Natural killer cell (primary cell): Measurements from ENCODE around the gene CDH13. TPM values are rescaled to one million over a fixed set of nuclear protein-coding genes. Genes with fewer than 3 reads are reported as not detected.

Experiments used
- ATAC-seq, 3 donors: fragments of 150-1000 bp in 2 of 3; fragments of 200-7000 bp in 1 of 3; cut with Tn5 transposase; 1 replicate in 1 of 3; 2 replicates in 2 of 3; pipeline ENCODE4 v1.10.0; 2021; ENCODE audit warnings: mild to moderate bottlenecking in 2 of 3, moderate library complexity in 2 of 3
- DNase-seq, 2 donors: peaks; one replicate each; pipeline versions ENCODE4 v3.0.0 to v3.0.0-alpha.2; 2013 to 2021; ENCODE audit warnings: mixed read lengths in 1 of 2
- H3K27ac ChIP-seq: one replicate; pipeline ENCODE4 v1.5.1; 2013; ENCODE audit warnings: mild to moderate bottlenecking, low read length
- H3K27me3 ChIP-seq: one replicate; pipeline ENCODE4 v1.6.1; 2013; ENCODE audit warnings: low read length; ENCODE audit not compliant: control insufficient read depth, insufficient read depth
- H3K36me3 ChIP-seq: one replicate; pipeline ENCODE4 v1.6.1; 2013; ENCODE audit warnings: low read length; ENCODE audit not compliant: control insufficient read depth, insufficient read depth
- H3K4me1 ChIP-seq: one replicate; pipeline ENCODE4 v1.6.1; 2013; ENCODE audit warnings: low read length; ENCODE audit not compliant: control insufficient read depth, insufficient read depth
- H3K4me3 ChIP-seq: one replicate; pipeline ENCODE4 v1.5.1; 2013; ENCODE audit warnings: low read length
- H3K9me3 ChIP-seq: one replicate; pipeline ENCODE4 v1.6.1; 2013; ENCODE audit warnings: low read length; ENCODE audit not compliant: control insufficient read depth, insufficient read depth
- H3K27ac Mint-ChIP-seq, 2 donors: one replicate each; pipeline ENCODE4 v1.8.0; 2022; ENCODE audit warnings: mild to moderate bottlenecking in 2 of 2, mixed read lengths in 2 of 2, moderate library complexity in 1 of 2
- H3K27me3 Mint-ChIP-seq, 2 donors: one replicate each; pipeline ENCODE4 v1.8.0; 2022; ENCODE audit warnings: low read depth in 2 of 2, mixed read lengths in 2 of 2
- H3K36me3 Mint-ChIP-seq: one replicate; pipeline ENCODE4 v1.8.0; 2022; ENCODE audit warnings: mixed read lengths
- H3K4me1 Mint-ChIP-seq, 2 donors: one replicate each; pipeline ENCODE4 v1.8.0; 2022; ENCODE audit warnings: mixed read lengths in 2 of 2
- H3K4me3 Mint-ChIP-seq: one replicate; pipeline ENCODE4 v1.8.0; 2022; ENCODE audit warnings: mild to moderate bottlenecking, moderate library complexity, mixed read lengths
- H3K9me3 Mint-ChIP-seq, 2 donors: one replicate each; pipeline ENCODE4 v1.8.0; 2022; ENCODE audit warnings: mixed read lengths in 2 of 2
- WGBS: methylation state at CpG from one replicate; pipeline ENCODE4 v1.1.7; 2013; ENCODE audit warnings: missing lambda C conversion rate; ENCODE audit not compliant: insufficient coverage; 5-methylcytosine and 5-hydroxymethylcytosine counted together
- intact Hi-C: fragments of 100-400 bp; cut with micrococcal nuclease; formaldehyde crosslinking; loops from one replicate; pipeline ENCODE4 v1.14.2; 2022
- total RNA-seq, 4 donors: library from RNA; stranded (reverse); fragments of 120-200 nt in 1 of 4; gene quantifications; one replicate each; pipeline versions ENCODE4 v1.2.3 to v1.2.4, GENCODE V29; 2013 to 2022
- TF ChIP-seq, protein P1 (sequence below): fragments of 200-600 bp; IDR thresholded peaks from one replicate; pipeline ENCODE4 v1.8.0; 2022; ENCODE audit warnings: antibody characterized with exemption

Gene CDH13
- total RNA-seq, 3 donors from 2014 or later (not counting 1 experiment from before 2014, with no cell fraction given) = not detected

- no peak for DNase-seq
- Mint-ChIP-seq H3K27me3 (peaks cover 8 to 12% of the 10 kb centered on the region in 2 donors), H3K9me3 (no peaks in the 10 kb centered on the region), H3K4me3 (no peak overlapping the region), H3K36me3 (no peaks in the 10 kb centered on the region), H3K4me1 (peaks cover 0 to 9% of the 10 kb centered on the region in 2 donors), H3K27ac (no peak overlapping the region)
- no peaks in the 10 kb centered on the region for H3K27me3 ChIP-seq
- no peak for ATAC-seq
- intact Hi-C loops = no loop called here
- H3K4me3 ChIP-seq = no peak overlapping the region
- H3K4me1 ChIP-seq = no peaks in the 10 kb centered on the region
- no peaks in the 10 kb centered on the region for H3K36me3 ChIP-seq
- H3K27ac ChIP-seq = no peak overlapping the region
- H3K9me3 ChIP-seq = no peaks in the 10 kb centered on the region
- 90% methylated on average over 3 of the region's 4 CpGs for WGBS
- TF ChIP-seq, protein P1, sequence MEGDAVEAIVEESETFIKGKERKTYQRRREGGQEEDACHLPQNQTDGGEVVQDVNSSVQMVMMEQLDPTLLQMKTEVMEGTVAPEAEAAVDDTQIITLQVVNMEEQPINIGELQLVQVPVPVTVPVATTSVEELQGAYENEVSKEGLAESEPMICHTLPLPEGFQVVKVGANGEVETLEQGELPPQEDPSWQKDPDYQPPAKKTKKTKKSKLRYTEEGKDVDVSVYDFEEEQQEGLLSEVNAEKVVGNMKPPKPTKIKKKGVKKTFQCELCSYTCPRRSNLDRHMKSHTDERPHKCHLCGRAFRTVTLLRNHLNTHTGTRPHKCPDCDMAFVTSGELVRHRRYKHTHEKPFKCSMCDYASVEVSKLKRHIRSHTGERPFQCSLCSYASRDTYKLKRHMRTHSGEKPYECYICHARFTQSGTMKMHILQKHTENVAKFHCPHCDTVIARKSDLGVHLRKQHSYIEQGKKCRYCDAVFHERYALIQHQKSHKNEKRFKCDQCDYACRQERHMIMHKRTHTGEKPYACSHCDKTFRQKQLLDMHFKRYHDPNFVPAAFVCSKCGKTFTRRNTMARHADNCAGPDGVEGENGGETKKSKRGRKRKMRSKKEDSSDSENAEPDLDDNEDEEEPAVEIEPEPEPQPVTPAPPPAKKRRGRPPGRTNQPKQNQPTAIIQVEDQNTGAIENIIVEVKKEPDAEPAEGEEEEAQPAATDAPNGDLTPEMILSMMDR = no peak
These were observed 16.4 kb downstream of the CDH13 start for GRCh38 chr16:82643136-82643535.

GRCh38 chr16:82643936-82644630 lies 17.3 kb downstream of the CDH13 start:
- 65% methylated on average over 10 of the region's 10 CpGs for WGBS
- H3K4me1 ChIP-seq = no peaks in the 10 kb centered on the region
- no peaks in the 10 kb centered on the region for H3K9me3 ChIP-seq
- Mint-ChIP-seq H3K4me1 (peaks cover 0 to 9% of the 10 kb centered on the region in 2 donors), H3K36me3 (no peaks in the 10 kb centered on the region), H3K9me3 (no peaks in the 10 kb centered on the region), H3K4me3 (no peak overlapping the region), H3K27me3 (peaks cover 12% of the 10 kb centered on the region in 2 donors), H3K27ac (no peak overlapping the region)
- ATAC-seq (no peak), DNase-seq (no peak)
- no peak overlapping the region for H3K27ac ChIP-seq
- no peaks in the 10 kb centered on the region for H3K27me3 ChIP-seq
- H3K4me3 ChIP-seq = no peak overlapping the region
- no peaks in the 10 kb centered on the region for H3K36me3 ChIP-seq
- intact Hi-C loops = no loop called here
- TF ChIP-seq, protein P1 = no peak

DNA sequence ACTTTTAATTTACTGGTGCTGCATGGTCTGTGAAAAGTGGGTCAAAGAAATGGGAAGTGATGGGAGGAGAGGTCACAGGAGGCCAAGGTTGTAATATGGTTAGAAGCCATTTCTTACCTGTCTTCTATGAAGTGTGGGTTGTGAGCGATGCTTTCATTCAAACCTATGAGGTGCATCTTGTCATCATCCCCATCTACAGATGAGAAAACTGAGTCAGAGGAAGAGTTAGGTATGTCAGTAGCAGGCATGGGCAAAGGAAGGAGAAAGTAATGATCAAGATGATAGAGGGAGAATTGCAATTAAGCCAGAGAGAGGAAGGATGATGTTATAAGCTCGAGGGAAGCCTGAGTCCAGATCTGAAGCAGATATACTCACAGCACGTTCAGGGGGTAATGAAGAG lies 19.7 kb downstream of the CDH13 start:
- no peak overlapping the region for H3K27ac ChIP-seq
- ATAC-seq = no peak
- TF ChIP-seq, protein P1 = no peak
- H3K9me3 Mint-ChIP-seq = no peaks in the 10 kb centered on the region
- H3K27ac Mint-ChIP-seq = no peak overlapping the region
- no peak overlapping the region for H3K4me3 ChIP-seq
- no peaks in the 10 kb centered on the region for H3K36me3 ChIP-seq
- no peak overlapping the region for H3K4me3 Mint-ChIP-seq
- H3K27me3 Mint-ChIP-seq = peaks cover 0 to 12% of the 10 kb centered on the region in 2 donors
- peaks cover 4% of the 10 kb centered on the region for H3K4me1 ChIP-seq
- DNase-seq = no peak
- H3K36me3 Mint-ChIP-seq = no peaks in the 10 kb centered on the region
- no peaks in the 10 kb centered on the region for H3K9me3 ChIP-seq
- intact Hi-C loops = no loop called here
- H3K4me1 Mint-ChIP-seq = peaks cover 0 to 2% of the 10 kb centered on the region in 2 donors
- no peaks in the 10 kb centered on the region for H3K27me3 ChIP-seq
- 68% methylated on average over 2 of the region's 3 CpGs for WGBS

DNA sequence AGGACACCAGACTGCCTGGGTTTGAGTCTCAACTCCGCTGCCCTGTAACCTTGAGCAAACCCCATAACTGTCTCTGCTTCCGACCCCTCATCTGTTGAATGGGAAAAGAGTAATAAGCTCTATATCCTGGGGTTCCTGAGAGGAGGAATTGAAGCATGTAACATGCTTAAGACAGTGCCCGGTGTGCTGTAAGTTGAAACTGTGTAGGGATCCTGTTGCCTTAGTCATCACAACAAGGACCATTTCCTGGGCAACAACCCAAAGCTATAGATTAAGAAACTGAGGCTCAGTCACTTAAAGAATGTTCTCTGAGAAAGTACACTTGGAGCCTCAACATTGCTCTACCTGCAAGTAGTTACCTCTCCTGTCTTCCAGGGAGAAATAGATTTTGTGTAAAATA lies 23.0 kb downstream of the CDH13 start:
- Histone ChIP-seq H3K36me3 (no peaks in the 10 kb centered on the region), H3K4me3 (no peak overlapping the region), H3K27ac (no peak overlapping the region), H3K4me1 (peaks cover 29% of the 10 kb centered on the region), H3K27me3 (no peaks in the 10 kb centered on the region), H3K9me3 (no peaks in the 10 kb centered on the region)
- H3K27me3 Mint-ChIP-seq = peaks cover 0 to 12% of the 10 kb centered on the region in 2 donors
- TF ChIP-seq, protein P1 = no peak
- H3K4me1 Mint-ChIP-seq = peaks cover 14 to 17% of the 10 kb centered on the region in 2 donors
- DNase-seq = no peak
- H3K36me3 Mint-ChIP-seq = no peaks in the 10 kb centered on the region
- no peak overlapping the region for H3K27ac Mint-ChIP-seq
- no peaks in the 10 kb centered on the region for H3K9me3 Mint-ChIP-seq
- 96% methylated on average over 3 of the region's 3 CpGs for WGBS
- intact Hi-C loops = loop anchor here (5.0 kb wide), 1 partner anchor 288 kb away; no protein-coding TSS in a partner anchor
- no peak for ATAC-seq
- H3K4me3 Mint-ChIP-seq = no peak overlapping the region
